Breast epithelium (tissue), 3 donors: ENCODE data around the gene TNFRSF18.
"Not testable (repeated sequence)": the region's sequence is repeated elsewhere in the genome, so short reads cannot be mapped to it uniquely, and the experiment has no call there.

Experiments used
- CTCF ChIP-seq, 3 donors: fragments of 450-650 bp; IDR thresholded peaks; one replicate each; pipeline ENCODE4 v1.5.1; 2016 to 2017; ENCODE audit warnings: antibody characterized with exemption in 3 of 3, mild to moderate bottlenecking in 3 of 3, moderate library complexity in 3 of 3
- POLR2A ChIP-seq: fragments of 450-650 bp; IDR thresholded peaks from one replicate; pipeline ENCODE4 v1.6.1; 2016; ENCODE audit warnings: antibody characterized with exemption, mild to moderate bottlenecking, moderate library complexity
- POLR2AphosphoS5 ChIP-seq, 3 donors: sonication (generic); formaldehyde crosslinking; IDR thresholded peaks; one replicate each; pipeline ENCODE4 v1.6.1; 2017; ENCODE audit warnings: antibody characterized with exemption in 3 of 3

GRCh38 chr1:1195726-1196125 is 10.7 kb downstream of the TNFRSF18 start:
- not testable (repeated sequence) for TF ChIP-seq CTCF (IDR thresholded peaks at IDR 0.05); POLR2A; POLR2AphosphoS5 (IDR thresholded peaks at IDR 0.05)
